Stimulated activated CD4-positive, alpha-beta T cell treated with anti-CD3 and anti-CD28 coated beads, Interleukin-2, amount 100 ng/mL, for 48 hours (primary cell): ENCODE measurements around the gene SDK2.

ENCODE experiments used
- DNase-seq, 2 donors: peaks; one replicate each; pipeline ENCODE4 v3.0.0-alpha.2; 2020

SDK2 gene

GRCh38 chr17:73411313-73411747, 232.9 kb downstream of the SDK2 start:
- DNase-seq, result no peak

DNA sequence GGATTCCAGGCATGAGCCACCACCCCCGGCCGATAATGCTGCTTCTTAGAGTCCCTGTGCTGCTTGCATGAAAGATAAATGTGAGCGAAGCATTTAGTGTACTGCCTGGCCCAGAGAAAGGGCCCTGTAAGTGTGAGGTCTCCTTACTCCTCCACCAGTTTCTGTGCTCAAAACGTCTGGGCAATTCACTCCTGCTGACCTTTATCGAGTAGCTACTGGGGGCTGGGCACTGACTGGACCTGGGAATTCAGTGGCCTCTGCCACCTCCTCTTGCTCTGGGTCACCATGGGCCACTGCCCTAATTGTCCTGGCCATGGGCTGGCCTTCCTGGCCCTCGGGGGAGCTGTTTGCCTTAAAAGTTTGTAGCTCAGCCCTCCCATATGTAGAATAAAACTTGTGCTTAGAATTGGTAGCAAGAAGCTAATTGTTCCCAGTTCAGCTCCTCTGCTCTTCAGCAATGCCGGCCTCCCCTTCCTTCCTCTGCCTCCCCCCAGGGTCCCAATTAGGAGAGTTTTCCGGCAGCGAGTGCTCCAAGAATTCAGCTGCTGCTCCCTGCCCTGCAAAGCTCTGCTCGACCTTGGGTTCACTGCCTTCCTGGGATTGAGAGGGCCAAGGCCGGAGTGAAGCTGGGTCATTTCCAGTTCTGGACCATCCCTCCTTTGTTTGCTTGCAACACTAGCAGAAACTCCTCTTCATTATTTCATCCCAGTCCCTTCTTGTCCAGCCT, 233.5 kb downstream of the SDK2 start:
- DNase-seq, result no peak

GRCh38 chr17:73404246-73404645, 240.0 kb downstream of the SDK2 start:
- DNase-seq, result no peak

- no peak for DNase-seq
Observed at GRCh38 chr17:73402466-73402865, 241.8 kb downstream of the SDK2 start.

- no peak for DNase-seq
Observed at GRCh38 chr17:73401911-73402310, 242.3 kb downstream of the SDK2 start.

- DNase-seq, result no peak
Observed at GRCh38 chr17:73400915-73401545, 243.2 kb downstream of the SDK2 start.

DNA sequence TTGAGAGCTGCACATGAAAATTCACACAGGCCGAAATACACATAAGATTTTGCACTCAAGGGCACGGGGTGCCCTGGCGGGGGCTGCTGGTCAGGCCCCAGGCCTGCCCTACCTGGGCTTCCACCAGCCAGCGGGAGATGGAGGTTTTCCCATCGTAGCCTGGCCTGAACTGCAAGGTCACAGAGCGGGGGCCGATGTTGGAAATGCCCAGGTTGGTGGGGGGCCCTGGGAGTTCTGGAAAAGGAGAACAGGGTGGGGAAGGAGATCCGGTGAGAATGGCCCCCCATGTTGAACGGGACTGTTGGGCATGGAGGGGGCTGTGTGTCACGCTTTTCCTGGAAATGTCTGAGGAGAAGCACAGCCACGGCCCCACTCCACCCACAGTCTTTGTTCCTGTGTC, 245.2 kb downstream of the SDK2 start:
- no peak for DNase-seq

GRCh38 chr17:73397856-73398540, 246.2 kb downstream of the SDK2 start:
- no peak for DNase-seq

DNA sequence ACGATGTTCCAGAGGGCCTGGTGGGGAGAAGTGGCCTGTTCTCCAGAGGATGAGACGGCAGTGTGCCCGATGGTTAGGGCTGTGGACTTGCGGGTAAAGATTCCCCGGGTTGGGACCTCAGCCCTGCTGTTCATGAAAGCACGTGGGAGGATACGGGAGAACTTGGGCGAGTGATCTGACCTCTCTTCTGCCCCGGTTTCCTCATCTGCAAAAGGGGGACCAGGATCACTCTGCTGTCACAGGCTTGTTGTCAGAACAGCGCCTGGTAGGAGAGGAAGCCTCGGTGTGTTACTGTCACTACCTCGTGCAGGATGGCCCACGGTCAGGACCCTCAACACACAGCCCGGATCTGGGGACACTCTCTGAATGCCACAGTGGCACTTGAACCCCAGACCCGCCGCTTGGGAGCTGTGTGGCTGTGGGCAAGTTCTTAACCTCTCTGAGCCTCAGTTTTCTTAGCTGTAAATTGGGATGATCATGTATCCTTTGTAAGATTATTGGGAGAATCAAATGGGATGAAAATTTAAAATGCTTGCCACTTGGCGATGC, 246.9 kb downstream of the SDK2 start:
- DNase-seq, result no peak

DNA sequence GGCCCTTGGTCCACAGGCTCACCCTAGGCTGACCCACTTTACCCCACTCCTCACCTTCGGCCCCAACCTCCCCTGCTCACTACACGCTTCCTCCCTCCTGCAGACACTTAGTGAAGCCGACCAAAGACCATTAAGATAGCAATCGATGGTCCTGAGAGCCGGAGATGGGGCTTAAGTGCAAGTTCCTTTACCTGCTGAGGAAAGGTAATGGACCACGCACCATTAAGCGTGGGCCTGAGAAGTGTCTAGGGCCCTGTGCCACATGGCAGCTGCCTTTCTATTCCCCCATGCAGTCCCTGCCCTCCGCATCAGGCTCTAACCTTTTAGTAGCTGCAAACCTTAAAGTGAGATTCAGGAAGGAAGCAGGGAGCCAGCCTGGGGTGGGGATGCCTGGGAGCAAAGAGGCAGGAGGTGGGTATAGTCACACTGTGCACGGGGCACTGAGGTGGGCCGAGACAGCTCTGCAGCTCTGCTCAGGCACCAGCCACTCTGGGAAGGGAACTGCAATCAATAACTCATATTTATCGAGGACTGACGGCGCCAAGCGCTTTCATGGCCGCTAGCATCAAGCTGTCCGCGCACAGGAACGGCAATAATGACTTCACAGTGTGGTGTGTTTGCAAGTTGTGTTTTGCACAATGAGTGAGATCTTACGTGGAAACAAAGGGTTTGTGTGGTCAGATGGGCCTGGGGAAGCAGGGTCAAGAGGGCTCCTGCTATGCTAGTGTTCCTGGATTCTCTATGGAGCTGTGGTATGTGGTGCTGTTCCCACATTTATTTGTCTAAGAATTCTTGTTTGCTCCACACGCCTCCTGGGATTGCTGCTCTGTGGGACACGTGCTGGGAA, 247.6 kb downstream of the SDK2 start:
- no peak for DNase-seq

DNA sequence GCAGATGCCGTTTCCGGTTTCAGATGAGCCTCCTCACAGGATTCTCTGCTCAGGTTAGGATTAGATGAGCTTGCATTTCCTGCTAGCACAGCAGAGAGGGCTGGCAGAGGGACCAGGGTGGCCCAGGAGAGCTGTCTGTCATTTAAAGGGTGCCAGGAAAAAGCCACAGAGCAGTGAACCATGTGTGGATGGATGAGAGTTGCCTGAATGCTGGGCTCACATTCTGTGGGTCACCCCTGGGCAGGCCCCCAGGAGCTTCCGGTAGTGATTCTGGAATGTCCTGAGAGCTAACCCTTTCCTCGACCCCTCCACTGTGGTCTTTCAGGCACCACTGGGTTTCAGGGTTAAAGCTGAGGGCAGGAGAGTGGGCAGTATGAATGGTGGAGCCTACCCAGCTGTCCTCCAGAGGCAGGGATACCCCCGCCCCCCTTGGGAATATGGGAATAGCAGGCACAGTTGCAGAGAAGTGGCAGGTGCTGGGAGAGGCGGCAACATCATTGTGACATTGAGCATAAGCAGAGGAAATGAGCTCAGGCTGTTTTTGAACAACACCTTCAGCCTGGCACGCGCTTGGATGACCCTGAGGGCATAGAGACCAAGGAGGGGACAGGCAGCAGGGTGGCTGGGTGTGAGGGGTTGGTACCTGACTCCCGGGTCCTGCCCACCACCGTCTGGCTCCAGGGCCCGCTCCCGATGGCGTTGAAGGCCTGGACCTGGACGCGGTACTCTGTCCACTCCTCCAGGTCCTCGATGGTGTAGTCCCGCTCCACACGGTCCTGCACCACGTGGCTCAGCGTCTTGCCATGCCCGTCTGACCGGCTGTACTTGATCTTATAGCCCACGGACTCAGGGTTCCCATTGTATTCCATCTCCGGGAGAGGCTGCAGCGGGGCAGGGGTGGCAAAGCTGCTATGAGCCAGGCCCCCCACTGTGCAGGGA, 249.5 kb downstream of the SDK2 start:
- DNase-seq, result no peak

- no peak for DNase-seq
Observed at GRCh38 chr17:73393962-73394361, 250.3 kb downstream of the SDK2 start.

DNA sequence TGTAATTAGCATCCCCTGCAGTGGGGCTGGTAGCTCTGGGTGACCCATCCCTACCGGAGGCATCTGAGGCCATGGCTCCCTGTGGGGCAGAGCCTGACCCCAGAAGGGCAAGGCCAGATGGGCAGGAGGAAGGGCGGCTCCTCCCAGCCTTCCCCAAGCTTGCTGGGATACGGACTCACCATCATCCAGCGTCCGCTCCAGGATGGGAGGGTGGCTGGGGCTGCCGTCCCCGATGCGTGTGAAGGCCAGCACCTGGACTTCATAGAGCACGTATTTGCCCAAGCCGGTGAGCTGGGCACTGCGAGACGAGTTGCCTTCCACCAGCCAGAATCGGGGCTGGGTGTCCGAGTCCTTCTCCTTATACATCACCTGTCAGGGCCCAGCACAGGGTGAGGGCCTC, 250.9 kb downstream of the SDK2 start:
- DNase-seq, result no peak

- DNase-seq, result no peak
Observed at GRCh38 chr17:73391331-73392265, 252.6 kb downstream of the SDK2 start.

DNA sequence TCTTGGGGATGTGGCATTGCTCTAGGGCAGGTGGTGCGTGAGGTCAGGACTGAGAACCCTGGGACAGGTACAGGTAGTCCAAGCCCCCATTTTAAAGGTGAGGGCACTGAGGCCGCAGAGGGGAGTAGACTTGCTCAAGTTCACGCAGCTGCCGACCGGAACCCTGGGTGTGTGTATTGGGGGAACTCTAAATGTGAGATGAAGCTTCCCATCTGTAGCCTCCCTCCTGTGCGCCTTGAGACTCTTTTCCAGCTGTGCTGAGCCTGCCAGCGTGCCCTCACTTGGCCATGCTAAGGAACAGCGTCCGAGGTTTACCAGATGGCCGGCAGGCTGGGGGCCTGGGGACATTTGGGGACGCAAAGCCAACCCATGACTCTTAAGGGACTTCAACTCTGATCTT, 253.4 kb downstream of the SDK2 start:
- DNase-seq, result no peak

DNA sequence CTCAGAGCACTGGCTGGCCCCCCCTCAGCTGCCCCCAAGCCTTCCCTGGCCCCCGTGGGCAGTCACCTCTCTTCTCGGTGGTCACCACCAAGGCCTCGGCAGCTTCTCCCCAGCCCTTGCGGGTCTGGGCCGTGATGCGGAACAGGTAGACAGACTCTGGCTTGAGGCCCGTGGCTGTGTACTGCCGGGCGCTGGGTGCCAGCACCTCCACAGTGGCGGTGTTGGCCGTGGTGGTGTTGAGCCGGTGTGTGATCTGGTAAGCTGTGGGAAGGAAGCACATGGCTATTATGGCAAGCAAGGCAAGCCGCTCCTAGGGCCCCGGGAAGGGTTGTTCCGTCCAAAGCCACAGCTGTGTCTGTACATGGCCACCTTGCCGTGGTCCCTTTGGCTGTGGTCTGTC, 254.0 kb downstream of the SDK2 start:
- DNase-seq, result no peak

DNA sequence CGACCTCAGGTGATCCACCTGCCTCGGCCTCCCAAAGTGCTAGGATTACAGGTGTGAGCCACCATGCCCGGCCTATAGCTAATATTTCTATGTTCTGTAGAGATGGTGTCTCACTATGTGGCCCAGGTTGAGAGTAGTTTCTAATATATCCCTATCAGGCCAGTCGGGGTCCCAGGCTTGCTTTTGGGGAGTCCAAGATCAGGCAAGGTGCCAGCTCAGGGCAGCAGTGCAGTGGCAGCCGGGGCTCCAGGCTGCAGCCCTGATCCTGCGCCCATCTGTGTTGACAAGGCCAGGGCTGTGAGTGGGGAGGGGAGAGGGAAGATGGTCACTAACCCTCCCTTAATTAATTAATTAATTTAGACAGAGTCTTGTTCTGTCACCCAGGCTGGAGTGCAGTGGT, 254.8 kb downstream of the SDK2 start:
- no peak for DNase-seq

DNA sequence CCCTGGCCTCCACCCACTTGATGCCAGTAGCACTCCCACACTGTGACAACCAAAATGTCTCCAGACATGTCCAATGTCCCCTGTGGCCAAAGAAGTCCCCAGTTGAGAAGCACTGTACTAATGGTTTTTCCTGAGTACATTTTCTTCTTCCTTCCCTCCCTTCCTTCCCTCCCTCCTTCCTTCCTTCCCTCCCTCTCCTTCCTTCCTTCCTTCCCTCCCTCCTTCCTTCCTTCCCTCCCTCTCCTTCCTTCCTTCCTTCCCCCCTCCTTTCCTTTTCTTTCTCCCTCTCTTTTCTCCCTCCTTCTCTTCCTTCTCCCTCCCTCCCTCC, 255.7 kb downstream of the SDK2 start:
- no peak for DNase-seq

DNA sequence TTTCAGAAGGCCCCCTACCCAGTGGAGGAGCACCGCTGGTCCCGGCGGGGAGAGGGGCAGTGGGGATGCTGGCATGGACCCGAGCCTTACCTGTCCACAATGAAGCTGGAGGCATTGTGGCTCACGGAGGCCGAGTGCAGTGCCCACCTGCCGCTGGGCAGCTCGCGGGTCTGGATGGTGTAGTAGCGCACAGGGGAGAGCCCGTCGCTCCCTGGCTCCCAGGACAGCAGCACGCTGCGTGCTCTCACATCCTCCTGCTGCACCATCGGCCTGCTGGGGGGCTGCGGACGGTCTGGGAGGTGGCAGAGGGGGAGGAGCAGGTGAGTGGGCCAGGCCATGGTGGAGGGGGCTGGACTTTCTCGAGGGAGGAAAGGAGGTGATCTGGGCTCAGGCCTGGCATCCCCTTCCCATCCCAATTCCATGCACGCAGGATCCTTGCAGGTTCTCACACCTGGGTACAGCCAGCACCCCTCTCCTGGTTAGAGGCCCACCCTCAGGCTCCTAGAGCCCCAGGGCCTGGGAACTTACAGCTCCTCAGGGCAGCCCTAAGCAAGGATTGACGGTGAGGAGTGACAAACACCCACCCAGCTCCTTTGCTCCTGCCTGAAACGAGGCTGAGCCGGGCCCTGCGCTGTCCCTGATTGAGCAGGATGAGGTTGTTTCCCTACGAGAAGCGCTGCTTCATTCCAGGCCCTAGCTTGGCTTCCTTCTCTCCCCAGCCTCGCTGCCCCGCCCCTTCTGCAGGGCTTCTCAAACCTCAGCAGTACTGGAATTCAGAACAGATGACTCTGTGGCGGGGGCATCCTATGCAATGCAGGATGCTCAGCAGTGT, 256.3 kb downstream of the SDK2 start:
- no peak for DNase-seq

- no peak for DNase-seq
Observed at GRCh38 chr17:73386561-73386960, 257.7 kb downstream of the SDK2 start.
